Activated CD4-positive, alpha-beta T cell treated with anti-CD3 and anti-CD28 coated beads, Interleukin-2, amount 50 U/mL, for 1 hour (primary cell): Measurements from ENCODE around the gene SNX6.

Experiments
- DNase-seq: peaks from one replicate; pipeline ENCODE4 v3.0.0-alpha.2; 2020

Gene SNX6

GRCh38 chr14:34633742-34634141 is 3.8 kb upstream of the SNX6 start:
- no peak for DNase-seq

GRCh38 chr14:34632411-34632978 is 2.5 kb upstream of the SNX6 start:
- DNase-seq = no peak

GRCh38 chr14:34629344-34629656 is 648 bp downstream of the SNX6 start:
- no peak for DNase-seq

- DNase-seq = peak; percentile 21
Measured at GRCh38 chr14:34628681-34629135, 1.2 kb downstream of the SNX6 start.

GRCh38 chr14:34623506-34623905 is 6.4 kb downstream of the SNX6 start:
- no peak for DNase-seq

- DNase-seq = no peak
Measured at GRCh38 chr14:34620839-34621238, 9.1 kb downstream of the SNX6 start.

- no peak for DNase-seq
Measured at GRCh38 chr14:34620115-34620514, 9.8 kb downstream of the SNX6 start.

- no peak for DNase-seq
Measured at GRCh38 chr14:34619471-34619870, 10.5 kb downstream of the SNX6 start.

- no peak for DNase-seq
Measured at GRCh38 chr14:34616360-34616759, 13.6 kb downstream of the SNX6 start.

- no peak for DNase-seq
Measured at GRCh38 chr14:34615507-34615906, 14.4 kb downstream of the SNX6 start.

- no peak for DNase-seq
Measured at GRCh38 chr14:34614638-34615037, 15.3 kb downstream of the SNX6 start.

GRCh38 chr14:34610101-34610500 is 19.8 kb downstream of the SNX6 start:
- DNase-seq = no peak

- DNase-seq = no peak
Measured at GRCh38 chr14:34605461-34605860, 24.5 kb downstream of the SNX6 start.

- no peak for DNase-seq
Measured at GRCh38 chr14:34604995-34605394, 25.0 kb downstream of the SNX6 start.

- DNase-seq = no peak
Measured at GRCh38 chr14:34596891-34597290, 33.1 kb downstream of the SNX6 start.

GRCh38 chr14:34593740-34594375 is 36.1 kb downstream of the SNX6 start:
- DNase-seq = no peak

GRCh38 chr14:34592623-34593022 is 37.3 kb downstream of the SNX6 start:
- no peak for DNase-seq

GRCh38 chr14:34583525-34583924 is 46.4 kb downstream of the SNX6 start:
- no peak for DNase-seq

- DNase-seq = no peak
Measured at GRCh38 chr14:34582117-34582680, 47.7 kb downstream of the SNX6 start.

GRCh38 chr14:34580381-34580780 is 49.6 kb downstream of the SNX6 start:
- DNase-seq = no peak

- DNase-seq = no peak
Measured at GRCh38 chr14:34571771-34572170, 58.2 kb downstream of the SNX6 start.

GRCh38 chr14:34569750-34570149 is 60.2 kb downstream of the SNX6 start:
- DNase-seq = no peak

- no peak for DNase-seq
Measured at GRCh38 chr14:34568803-34569202, 61.1 kb downstream of the SNX6 start.

- DNase-seq = no peak
Measured at GRCh38 chr14:34562776-34563150, 67.2 kb downstream of the SNX6 start.
